Myocyte (in vitro differentiated cells): ENCODE results near the gene ACOXL. TPM values are rescaled to one million over a fixed set of nuclear protein-coding genes. Genes with fewer than 3 reads are reported as not detected.

ENCODE experiments used
- DNase-seq: peaks from one replicate; pipeline ENCODE4 v3.0.0-alpha.2; 2012; ENCODE audit warnings: low read depth
- total RNA-seq: library from RNA; depleted of rRNA; stranded (reverse); fragments of >200 nt; gene quantifications from 2 replicates; pipeline ENCODE4 v1.2.3, GENCODE V29; 2014

The ACOXL gene
- total RNA-seq, 1 donor from 2014 or later: not detected

GRCh38 chr2:111122631-111123421 is 390.5 kb downstream of the ACOXL start:
- peak; percentile 77 for DNase-seq

GRCh38 chr2:111123751-111124150 is 391.4 kb downstream of the ACOXL start:
- no peak for DNase-seq

GRCh38 chr2:111126581-111126980 is 394.2 kb downstream of the ACOXL start:
- DNase-seq: no peak

DNA sequence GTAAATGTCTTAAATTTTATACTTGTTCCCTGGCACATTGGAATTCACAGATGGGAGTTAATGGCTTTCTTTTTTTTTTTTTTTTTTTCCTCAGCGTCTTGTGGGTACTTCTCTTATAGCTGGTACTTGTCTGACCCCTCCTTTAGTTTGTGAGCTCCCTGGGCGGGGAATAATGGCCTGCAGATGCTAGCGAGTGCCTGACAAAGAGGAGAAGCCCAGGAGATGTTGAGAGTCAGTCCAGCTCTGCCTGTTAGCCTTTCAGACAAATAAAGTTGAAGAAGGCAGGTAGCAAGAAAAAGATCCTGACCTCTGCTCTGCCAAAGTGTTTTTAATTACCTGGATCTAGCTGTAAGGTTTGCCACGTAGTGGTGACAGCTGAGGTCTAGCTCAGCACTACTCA is 395.0 kb downstream of the ACOXL start:
- no peak for DNase-seq

DNA sequence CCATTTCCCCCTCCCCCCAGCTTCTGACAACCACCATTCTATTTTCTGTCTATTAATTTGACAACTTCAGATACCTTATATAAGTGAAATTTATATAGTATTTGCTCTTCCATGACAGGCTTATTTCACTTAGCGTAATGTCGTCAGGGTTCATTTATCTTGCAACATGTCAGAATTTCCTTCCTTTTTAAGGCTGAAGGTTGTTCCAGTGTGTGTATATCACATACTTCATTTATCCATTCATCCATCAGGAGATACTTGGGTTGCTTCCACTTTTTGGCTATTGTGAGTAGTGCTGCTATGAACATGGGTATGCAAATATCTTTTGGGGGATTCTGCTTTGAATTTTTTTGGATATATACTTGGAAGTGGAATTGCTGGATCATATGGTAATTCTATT is 395.7 kb downstream of the ACOXL start:
- DNase-seq: no peak

DNA sequence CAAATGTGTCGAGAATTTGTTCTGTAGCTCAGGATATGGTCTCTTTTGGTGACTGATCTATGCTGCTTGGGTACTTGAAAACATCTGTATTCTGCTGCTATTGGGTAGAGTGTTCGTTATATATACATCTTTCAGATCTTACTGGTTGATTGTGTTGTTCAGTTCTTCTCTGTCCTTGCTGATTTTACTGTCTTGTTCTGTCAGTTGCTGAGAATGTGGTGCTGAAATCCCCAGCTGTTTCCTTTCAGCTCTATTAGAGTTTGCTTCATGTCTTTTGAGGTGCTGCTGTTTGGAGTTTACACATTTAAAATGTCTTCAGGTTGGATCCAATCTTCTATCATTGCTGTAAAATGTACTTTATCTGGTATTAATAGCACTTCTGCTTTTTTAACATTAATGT is 401.2 kb downstream of the ACOXL start:
- peak; percentile 29 for DNase-seq

GRCh38 chr2:111134055-111134454 is 401.7 kb downstream of the ACOXL start:
- no peak for DNase-seq

- no peak for DNase-seq
Observed at GRCh38 chr2:111135237-111135909, 403.0 kb downstream of the ACOXL start.

- peak; percentile 80 for DNase-seq
Observed at GRCh38 chr2:111135910-111136297, 403.5 kb downstream of the ACOXL start.

- DNase-seq: no peak
Observed at GRCh38 chr2:111138839-111139238, 406.5 kb downstream of the ACOXL start.

DNA sequence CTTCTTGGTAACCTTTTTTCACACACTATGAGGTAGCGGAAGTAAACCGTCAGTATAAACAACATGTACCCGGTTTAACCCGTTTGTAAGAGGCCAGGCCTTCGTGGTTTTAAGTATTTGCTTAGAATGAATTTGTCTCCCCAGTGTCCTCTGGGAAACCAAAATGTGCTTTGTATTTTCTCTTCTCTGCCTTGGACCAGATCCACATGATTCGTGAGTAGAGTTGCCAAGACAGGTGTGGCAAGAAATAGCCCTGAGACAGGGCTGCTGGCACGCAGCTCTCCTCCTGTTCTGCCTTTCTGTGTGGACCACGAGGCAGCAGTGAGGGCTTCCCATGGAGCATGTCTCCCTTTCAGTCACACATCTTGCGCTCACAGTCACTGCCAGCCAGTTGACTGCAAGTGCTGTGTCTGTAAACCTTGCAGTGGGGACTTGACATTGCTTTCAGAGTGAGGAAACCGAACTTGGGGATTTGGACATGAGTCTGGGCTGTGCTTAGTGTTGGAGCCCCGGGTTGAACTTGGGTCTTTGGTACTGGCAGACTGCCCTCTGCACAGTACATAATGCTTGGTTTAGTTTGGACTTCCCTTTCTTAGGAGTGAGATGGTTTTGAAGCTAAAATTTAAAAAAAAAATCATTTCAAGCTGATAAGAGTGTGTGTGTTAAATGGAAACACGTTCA is 407.4 kb downstream of the ACOXL start:
- DNase-seq: peak; percentile 92

DNA sequence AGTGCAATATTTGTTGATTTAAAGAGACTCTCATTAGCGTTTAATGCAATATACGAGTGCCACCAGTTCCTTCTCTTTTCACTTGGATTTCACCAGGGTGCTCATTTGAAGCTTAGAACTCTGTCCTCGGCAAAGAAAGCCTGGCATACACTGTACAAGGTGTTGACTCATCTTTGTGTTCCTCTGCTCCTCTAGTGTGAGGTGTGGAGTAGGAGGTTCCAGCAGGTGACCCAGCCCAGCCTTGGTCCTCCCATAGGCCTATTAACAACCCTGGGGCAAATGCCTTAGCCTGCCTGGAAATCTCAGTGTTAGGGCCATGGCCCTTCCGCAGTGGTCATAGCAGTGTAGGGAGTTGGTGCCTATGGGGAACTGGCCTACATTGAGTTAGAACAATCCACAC is 408.4 kb downstream of the ACOXL start:
- no peak for DNase-seq

GRCh38 chr2:111142101-111142500 is 409.7 kb downstream of the ACOXL start:
- DNase-seq: no peak

GRCh38 chr2:111143107-111143842 is 410.9 kb downstream of the ACOXL start:
- DNase-seq: no peak

GRCh38 chr2:111143843-111144198 is 411.4 kb downstream of the ACOXL start:
- no peak for DNase-seq

DNA sequence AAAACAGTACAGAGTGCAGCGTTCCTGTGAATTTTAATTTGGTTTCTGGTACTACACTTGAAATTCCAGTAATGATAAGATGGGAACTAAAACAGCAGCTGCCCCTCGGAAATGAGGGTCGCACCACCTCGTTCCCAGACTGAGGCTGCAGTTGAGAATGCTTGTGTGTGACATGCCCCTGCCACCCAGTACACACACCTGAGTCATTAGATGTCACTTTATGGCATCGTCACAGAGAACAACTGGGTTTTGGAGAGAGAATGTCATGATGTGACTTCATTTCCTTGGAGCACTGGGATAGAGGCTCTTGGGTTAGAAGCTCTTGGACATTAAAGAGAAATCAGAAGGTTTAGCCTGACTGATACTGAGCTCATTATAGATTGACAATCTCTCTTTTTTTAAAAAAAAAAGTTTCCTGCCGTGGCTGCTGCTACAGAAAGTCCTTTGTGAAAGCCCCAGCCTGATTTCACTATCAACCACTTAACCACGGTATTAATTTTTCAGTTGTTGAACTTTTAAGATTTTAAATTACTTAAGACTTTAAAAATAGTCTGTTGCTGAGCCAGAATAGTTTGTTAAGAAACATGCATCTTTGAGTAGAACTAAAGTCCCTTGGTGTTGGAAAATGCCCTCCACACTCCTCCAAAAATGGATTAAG is 412.9 kb downstream of the ACOXL start:
- no peak for DNase-seq

DNA sequence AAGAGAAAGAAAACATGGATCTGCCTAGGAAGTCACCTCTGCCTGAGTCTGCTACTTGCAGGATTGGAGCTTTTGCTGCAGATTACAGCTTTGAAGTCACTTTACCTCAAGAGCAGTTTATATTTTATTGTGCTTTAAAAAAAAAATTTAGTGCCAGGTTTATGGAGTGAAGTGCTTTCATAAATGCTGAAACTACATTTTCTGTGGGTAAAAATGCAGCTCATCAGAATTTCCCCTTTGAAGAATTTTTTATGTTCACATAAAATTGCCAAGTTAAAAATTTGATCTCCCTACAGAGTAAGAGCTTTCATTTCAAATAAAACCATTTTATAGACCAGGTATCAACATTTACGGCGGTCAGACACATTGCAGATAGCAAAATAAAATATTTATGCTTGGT is 413.6 kb downstream of the ACOXL start:
- no peak for DNase-seq

DNA sequence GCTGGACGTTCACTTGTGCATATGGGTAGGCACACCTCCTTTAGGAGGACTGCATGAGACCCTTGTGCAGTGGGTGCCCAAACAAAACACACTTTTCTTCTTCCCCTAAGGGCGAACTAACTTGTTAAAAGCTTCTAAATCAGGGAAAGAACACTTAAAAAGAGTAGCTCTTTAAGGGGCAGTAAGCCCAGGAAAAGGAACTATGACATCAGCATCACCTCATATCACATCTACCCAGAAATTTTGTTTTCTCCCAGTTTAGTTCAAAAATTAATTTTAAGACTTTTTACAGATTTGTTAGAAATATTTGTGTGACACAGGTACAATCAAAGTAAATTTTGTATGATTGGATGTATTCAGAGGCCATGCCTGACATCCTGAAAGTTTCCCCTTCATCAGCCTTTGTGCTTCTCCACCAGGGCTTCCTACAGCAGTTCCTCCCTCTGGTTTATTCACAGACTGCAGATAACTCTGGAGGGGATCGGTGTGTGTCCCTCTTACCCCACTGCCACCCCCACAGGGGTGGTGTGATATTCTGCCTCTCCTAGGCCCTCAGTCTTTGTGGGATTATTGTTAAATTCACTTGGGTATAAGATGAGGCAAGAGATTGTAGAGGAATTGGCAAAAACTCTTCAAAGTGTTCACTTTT is 416.0 kb downstream of the ACOXL start:
- no peak for DNase-seq

- no peak for DNase-seq
Observed at GRCh38 chr2:111148925-111149324, 416.6 kb downstream of the ACOXL start.

GRCh38 chr2:111149882-111150455 is 417.6 kb downstream of the ACOXL start:
- no peak for DNase-seq
